LNCaP clone FGC (cell line): ENCODE measurements around the gene RAB8A.

Experiments used
- DNase-seq: peaks from one replicate; pipeline ENCODE4 v3.0.0-alpha.2; 2011; ENCODE audit warnings: low read depth
- H3K4me3 ChIP-seq: 2 replicates; pipeline ENCODE4 v1.5.1; 2011; ENCODE audit warnings: mild to moderate bottlenecking, low read depth, low read length, control low read depth
- CTCF ChIP-seq: IDR thresholded peaks from 2 replicates; pipeline ENCODE4 v1.5.1; 2012; ENCODE audit warnings: mild to moderate bottlenecking; ENCODE audit not compliant: control insufficient read depth, insufficient read depth; ENCODE audit errors: extremely low read depth

Gene RAB8A

DNA sequence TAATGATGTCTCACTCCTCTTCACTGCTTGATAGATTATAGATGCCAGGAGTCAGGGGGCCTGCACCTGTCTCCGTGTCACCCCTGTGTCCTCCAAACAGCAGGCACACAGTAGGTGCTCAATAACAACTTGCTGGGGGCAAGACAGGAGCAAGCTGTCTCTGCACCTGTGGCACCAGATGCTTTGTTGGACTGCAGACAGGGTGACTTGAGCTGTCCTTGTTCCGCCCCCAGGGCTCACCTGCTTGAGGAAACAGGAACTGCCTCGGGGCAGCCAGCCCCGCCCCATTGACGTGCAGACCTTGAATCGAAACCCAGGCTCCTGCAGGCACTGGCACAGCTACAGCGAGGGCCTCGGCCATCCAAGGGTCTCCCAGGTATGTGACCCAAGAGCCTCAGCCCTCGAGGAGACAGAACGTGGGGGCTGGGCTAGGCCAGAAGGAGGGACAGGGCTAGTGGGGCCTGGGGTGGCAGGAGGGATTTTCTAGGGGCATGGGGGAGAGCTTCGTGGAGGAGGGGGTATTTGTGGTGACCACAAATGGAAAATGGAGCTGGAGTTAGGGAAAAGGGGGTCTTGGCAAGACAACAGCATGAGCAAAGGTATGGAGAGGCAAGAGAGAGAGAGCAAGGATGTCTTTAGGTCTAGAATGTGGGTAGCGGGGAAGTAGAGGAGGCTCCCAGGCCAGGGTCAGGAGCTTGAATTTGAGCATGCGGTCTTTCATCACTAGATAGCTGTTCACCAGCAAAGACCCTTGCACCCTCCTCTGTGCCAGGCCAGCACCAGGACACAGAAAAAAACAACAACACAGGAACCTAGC is 31.9 kb downstream of the RAB8A start, which contains the start of gene HSH2D:
Gene HSH2D, plus strand, starts transcription at position 287 of the 817 bp plus-strand sequence. CDS start 5,066 bp downstream, outside the sequence.
- peak; percentile 78 for DNase-seq

DNA sequence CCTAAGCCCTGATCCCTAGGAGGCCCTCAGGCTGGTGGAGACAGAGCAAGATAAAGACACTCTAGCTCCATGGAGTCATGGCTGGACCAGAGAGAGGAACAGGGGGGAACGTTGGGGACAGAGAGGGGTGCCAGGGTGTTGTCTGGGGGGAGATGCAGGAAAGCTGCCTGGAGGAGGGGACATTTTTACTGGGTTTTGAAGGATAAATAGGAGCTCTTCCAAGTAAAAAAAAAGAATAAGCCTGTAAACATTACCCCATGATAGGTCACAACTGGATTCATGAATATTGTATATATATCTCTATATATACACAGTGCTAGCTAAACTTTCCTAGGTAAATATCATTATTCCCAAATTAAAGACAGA is 32.5 kb downstream of the RAB8A start:
- peak overlapping the region; percentile 58 for H3K4me3 ChIP-seq
- DNase-seq = no peak
- no peak for TF ChIP-seq CTCF

More for the DNA sequence above, 31.9 kb downstream of the RAB8A start, which contains the start of gene HSH2D:
- TF ChIP-seq CTCF = no peak
- H3K4me3 ChIP-seq = peak within 1 kb of the TSS; percentile 58

GRCh38 chr19:16146112-16146511 is 34.4 kb downstream of the RAB8A start:
- no peak for TF ChIP-seq CTCF
- no peak overlapping the region for H3K4me3 ChIP-seq
- no peak for DNase-seq

- DNase-seq = no peak
- no peak for TF ChIP-seq CTCF
- no peak overlapping the region for H3K4me3 ChIP-seq
Measured at GRCh38 chr19:16148443-16149229, 36.9 kb downstream of the RAB8A start.

DNA sequence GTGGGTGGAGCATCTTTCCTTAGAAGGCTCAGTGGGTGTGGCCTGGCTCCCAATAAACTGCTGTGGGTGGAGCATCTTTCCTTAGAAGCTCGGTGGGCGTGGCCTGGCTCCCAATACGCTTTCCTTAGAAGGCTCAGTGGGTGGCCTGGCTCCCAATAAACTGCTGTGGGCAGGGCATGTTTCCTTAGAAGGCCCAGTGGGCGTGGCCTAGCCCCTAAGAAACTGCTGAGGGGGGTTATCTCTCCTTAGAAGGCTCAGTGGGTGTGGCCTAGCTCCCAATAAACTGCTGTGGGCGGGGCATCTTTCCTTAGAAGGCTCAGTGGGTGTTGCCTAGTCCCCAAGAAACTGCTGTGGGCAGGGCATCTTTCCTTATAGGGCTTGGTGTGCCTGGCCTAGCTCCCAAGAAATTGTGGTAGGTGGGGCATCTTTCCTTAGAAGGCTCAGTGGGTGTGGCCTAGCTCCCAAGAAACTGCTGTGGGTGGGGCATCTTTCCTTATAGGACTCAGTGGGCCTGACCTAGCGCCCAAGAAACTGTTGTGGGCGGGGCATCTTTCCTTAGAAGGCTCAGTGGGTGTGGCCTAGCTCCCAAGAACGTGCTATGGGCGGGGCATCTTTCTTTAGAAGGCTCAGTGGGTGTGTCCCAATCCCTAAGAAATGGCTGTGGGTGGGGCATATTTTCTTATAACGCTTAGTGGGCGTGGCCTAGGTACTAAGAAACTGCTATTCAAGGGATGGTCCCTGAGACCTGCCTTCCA is 42.1 kb downstream of the RAB8A start:
- no peak for TF ChIP-seq CTCF
- DNase-seq = no peak
- no peak overlapping the region for H3K4me3 ChIP-seq

DNA sequence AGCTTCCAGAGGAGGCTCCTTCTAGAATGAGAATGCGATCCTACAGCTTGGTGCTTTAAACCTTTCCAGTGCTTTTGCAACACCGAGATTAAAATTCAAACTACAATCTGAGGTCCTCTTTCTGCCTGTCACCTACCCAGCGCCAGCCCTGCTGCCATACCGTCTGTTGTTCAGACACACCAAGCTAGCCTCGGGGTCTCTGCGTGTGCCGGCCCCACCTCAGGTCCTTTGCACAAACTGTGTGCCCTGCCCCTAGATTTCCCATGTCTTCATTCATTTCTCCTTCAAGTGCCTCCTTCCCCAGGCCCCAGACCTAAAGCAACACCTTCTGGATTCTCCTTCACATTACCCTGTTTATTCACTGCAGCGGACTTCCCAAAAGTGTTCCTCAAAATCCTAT is 42.9 kb downstream of the RAB8A start:
- no peak for DNase-seq
- TF ChIP-seq CTCF = no peak
- H3K4me3 ChIP-seq = no peak overlapping the region
